Stomach (tissue), 4 donors: ENCODE results near the gene ZNF605.

Experiments
- CTCF ChIP-seq, 7 experiments: fragments of 450-650 bp in 4 of 7; fragments of 200-600 bp in 3 of 7; sonication (generic) in 3 of 7; IDR thresholded peaks; one replicate each; pipeline ENCODE4 v1.5.1; 2016 to 2019; ENCODE audit warnings: antibody characterized with exemption in 7 of 7, control low read depth in 2 of 7, mild to moderate bottlenecking in 1 of 7
- EP300 ChIP-seq: sonication (generic); formaldehyde crosslinking; IDR thresholded peaks from one replicate; pipeline ENCODE4 v1.6.1; 2017; ENCODE audit warnings: antibody characterized with exemption
- POLR2AphosphoS5 ChIP-seq, 3 donors: sonication (generic); formaldehyde crosslinking; IDR thresholded peaks; one replicate each; pipeline ENCODE4 v1.6.1; 2016; ENCODE audit warnings: antibody characterized with exemption in 3 of 3

DNA sequence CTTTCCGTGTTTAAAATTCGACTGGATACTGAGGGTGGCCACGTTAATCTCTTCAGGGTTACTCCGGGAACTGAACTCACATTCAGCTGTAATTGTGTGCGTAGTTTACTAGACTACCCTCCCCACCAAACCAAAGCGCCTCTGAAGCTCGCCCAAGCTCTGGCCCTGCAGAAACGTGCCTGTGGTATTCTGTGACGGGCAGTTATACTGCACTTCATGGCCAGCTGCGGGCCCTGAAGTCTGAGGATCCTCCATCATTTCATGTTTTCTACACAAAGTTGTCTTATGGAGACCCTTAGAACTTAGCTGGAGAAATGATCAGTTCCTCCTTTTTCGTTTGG is 30.7 kb upstream of the ZNF605 start:
- TF ChIP-seq EP300 = no peak
- TF ChIP-seq CTCF (IDR thresholded peaks at IDR 0.05) = no peak
- no peak for TF ChIP-seq POLR2AphosphoS5 (IDR thresholded peaks at IDR 0.05)
